K562 (cell line): ENCODE data around the gene METTL15. TPM values are rescaled to one million over a fixed set of nuclear protein-coding genes. Genes with fewer than 3 reads are reported as not detected.

Source experiments
- ATAC-seq: fragments of 200-7000 bp; cut with Tn5 transposase; 3 replicates; pipeline ENCODE4 v1.9.1; 2020; ENCODE audit warnings: moderate library complexity
- BruUV-seq: library from RNA; stranded (reverse); fragments of 400-500 nt; replicated peaks from 2 replicates; lab custom pipeline; 2021; lab: Mats Ljungman, UMichigan
- CTCF ChIA-PET: fragments of 300-600 bp; formaldehyde crosslinking; extraction: SDS; loops from one replicate; lab custom pipeline; 2021; ENCODE audit warnings: low intra/inter-chr PET ratio; lab: Yijun Ruan, JAX
- POLR2A ChIA-PET: fragments of 300-600, 350-650 bp; sonication (Branson Sonifier 250); formaldehyde crosslinking; extraction: SDS; loops from one replicate; lab custom pipeline; 2021; ENCODE audit warnings: antibody characterized with exemption, inconsistent platforms; lab: Yijun Ruan, JAX
- DNase-seq, 4 experiments: peaks; one replicate each; pipeline versions ENCODE4 v3.0.0 to v3.0.0-alpha.2; 2011 to 2018; ENCODE audit warnings: low spot score in 3 of 4, mixed read lengths in 3 of 4; ENCODE audit errors: extremely low read depth in 1 of 4
- FAIRE-seq: peaks from 2 replicates; lab custom pipeline; 2011; peaks lifted over from hg19 to GRCh38; lab: Jason Lieb, UNC
- H2AFZ ChIP-seq: 2 replicates; pipeline ENCODE4 v1.6.0; 2011; ENCODE audit warnings: low read depth, low read length, control low read depth, inconsistent platforms
- H3K27ac ChIP-seq: fragments of 200-600 bp; 3 replicates; pipeline ENCODE4 v1.8.0; 2011; ENCODE audit warnings: low read depth, mild to moderate bottlenecking, control low read depth, inconsistent platforms, low read length, moderate library complexity, mixed read lengths; ENCODE audit errors: extremely low read depth
- H3K27me3 ChIP-seq, 2 experiments: fragments of 300-600 bp in 1 of 2; 2 replicates in 1 of 2; 3 replicates in 1 of 2; pipeline versions ENCODE4 v1.6.0 to v1.8.0; 2011; ENCODE audit warnings: inconsistent platforms in 2 of 2, low read length in 2 of 2, mild to moderate bottlenecking in 1 of 2, mixed read lengths in 1 of 2, moderate library complexity in 1 of 2; ENCODE audit not compliant: control insufficient read depth in 2 of 2, insufficient read depth in 2 of 2
- H3K36me3 ChIP-seq: fragments of 300-600 bp; 3 replicates; pipeline ENCODE4 v1.8.0; 2011; ENCODE audit warnings: mild to moderate bottlenecking, low read length, inconsistent platforms; ENCODE audit not compliant: control insufficient read depth, insufficient read depth
- H3K4me1 ChIP-seq, 2 experiments: fragments of 200-600 bp in 1 of 2; replicated peaks in 1 of 2; 2 replicates in 1 of 2; 3 replicates in 1 of 2; pipeline versions ENCODE4 v1.5.1 to v1.8.0; 2011; ENCODE audit warnings: inconsistent platforms in 2 of 2, low read length in 2 of 2, mild to moderate bottlenecking in 1 of 2, mixed read lengths in 1 of 2, moderate library complexity in 1 of 2; ENCODE audit not compliant: control insufficient read depth in 2 of 2, insufficient read depth in 2 of 2
- H3K4me2 ChIP-seq: 2 replicates; pipeline ENCODE4 v1.6.1; 2011; ENCODE audit warnings: low read length, control low read depth, inconsistent platforms, mixed read lengths; ENCODE audit not compliant: insufficient read depth
- H3K4me3 ChIP-seq: fragments of 200-600 bp; sonication (generic), shearing (Covaris generic); 2 replicates; pipeline ENCODE4 v1.5.1; 2016; ENCODE audit warnings: control low read depth, inconsistent platforms
- H3K79me2 ChIP-seq: fragments of 200-600 bp; 3 replicates; pipeline ENCODE4 v1.8.0; 2011; ENCODE audit warnings: low read length, inconsistent platforms; ENCODE audit not compliant: control insufficient read depth, insufficient read depth
- H3K9ac ChIP-seq, 2 experiments: 2 replicates each; pipeline versions ENCODE4 v1.6.0 to v1.6.1; 2011; ENCODE audit warnings: low read depth in 2 of 2, low read length in 2 of 2, control low read depth in 1 of 2, inconsistent platforms in 1 of 2, mild to moderate bottlenecking in 1 of 2, mixed read lengths in 1 of 2; ENCODE audit not compliant: insufficient read depth in 1 of 2
- H3K9me1 ChIP-seq: one replicate; pipeline ENCODE4 v1.6.0; 2011; ENCODE audit warnings: inconsistent platforms, mild to moderate bottlenecking, low read length, moderate library complexity; ENCODE audit not compliant: control insufficient read depth, insufficient read depth
- H3K9me3 ChIP-seq: replicated peaks from 2 replicates; pipeline ENCODE4 v1.5.1; 2011; ENCODE audit warnings: low read depth, low read length, inconsistent platforms; ENCODE audit not compliant: control insufficient read depth, insufficient read depth
- H4K20me1 ChIP-seq: replicated peaks from 2 replicates; pipeline ENCODE4 v1.6.1; 2011; ENCODE audit warnings: low read length, inconsistent platforms, mixed read lengths; ENCODE audit not compliant: control insufficient read depth, insufficient read depth
- CHD2 ChIP-seq: IDR thresholded peaks from 2 replicates; pipeline ENCODE4 v1.6.1; 2011; ENCODE audit warnings: low read depth, low read length
- EP400 ChIP-seq: fragments of 450-650 bp; IDR thresholded peaks from 2 replicates; pipeline ENCODE4 v1.6.1; 2017; ENCODE audit warnings: antibody characterized with exemption, mild to moderate bottlenecking, moderate library complexity
- ESRRA ChIP-seq: fragments of 450-650 bp; IDR thresholded peaks from 2 replicates; pipeline ENCODE4 v1.6.1; 2014; ENCODE audit warnings: low read depth, mild to moderate bottlenecking, moderate library complexity, borderline replicate concordance
- GABPA ChIP-seq: fragments of 200-800 bp; sonication (Bioruptor generic); conservative IDR thresholded peaks from 2 replicates; pipeline ENCODE4 v1.6.1; 2016; ENCODE audit warnings: low read depth, missing genetic modification characterization, missing compliant biosample characterization
- HIVEP1 ChIP-seq: fragments of 250-450 bp; sonication (Bioruptor Pico); IDR thresholded peaks from 2 replicates; pipeline ENCODE4 v1.4.0; 2020; ENCODE audit warnings: mild to moderate bottlenecking
- HMG20B ChIP-seq: fragments of 250-450 bp; sonication (Bioruptor Pico); IDR thresholded peaks from 2 replicates; pipeline ENCODE4 v1.5.0; 2021; ENCODE audit warnings: mild to moderate bottlenecking
- ID3 ChIP-seq, 2 experiments: fragments of 250-450 bp in 1 of 2; fragments of 450-650 bp in 1 of 2; sonication (Bioruptor Pico) in 1 of 2; IDR thresholded peaks; 2 replicates each; pipeline versions ENCODE4 v1.6.1 to v1.8.0; 2016 to 2021; ENCODE audit warnings: mild to moderate bottlenecking in 2 of 2, moderate library complexity in 2 of 2, missing compliant biosample characterization in 1 of 2, missing genetic modification characterization in 1 of 2
- LARP7 ChIP-seq: fragments of 450-650 bp; IDR thresholded peaks from 2 replicates; pipeline ENCODE4 v1.6.1; 2016
- MXD1 ChIP-seq: fragments of 250-450 bp; sonication (Bioruptor Pico); IDR thresholded peaks from 2 replicates; pipeline ENCODE4 v1.8.0; 2021; ENCODE audit warnings: borderline replicate concordance, mild to moderate bottlenecking, moderate library complexity; ENCODE audit not compliant: poor library complexity, severe bottlenecking
- PYGO2 ChIP-seq: fragments of 450-650 bp; IDR thresholded peaks from 2 replicates; pipeline ENCODE4 v1.6.1; 2016; ENCODE audit warnings: mild to moderate bottlenecking, missing genetic modification characterization, moderate library complexity, missing compliant biosample characterization
- SNRNP70 ChIP-seq: fragments of 200-400 bp; formaldehyde crosslinking; optimal IDR thresholded peaks from 2 replicates; pipeline ENCODE3; 2017; ENCODE audit warnings: low read depth, low read length
- SREBF1 ChIP-seq: fragments of 150-350 bp; IDR thresholded peaks from 2 replicates; pipeline ENCODE4 v1.6.1; 2014; ENCODE audit warnings: antibody characterized with exemption, low read depth, low read length, borderline replicate concordance
- SRSF9 ChIP-seq: fragments of 200-400 bp; formaldehyde crosslinking; IDR thresholded peaks from 2 replicates; pipeline ENCODE4 v1.6.1; 2017; ENCODE audit warnings: low read depth, low read length, borderline replicate concordance
- ZNF184 ChIP-seq: sonication (generic); formaldehyde crosslinking; IDR thresholded peaks from 2 replicates; pipeline ENCODE4 v1.5.0; 2020; ENCODE audit warnings: missing genetic modification reagents
- WGBS: fragments of 100-300 bp; shearing (Covaris generic); methylation state at CpG from one replicate; pipeline ENCODE4 v1.1.6; 2016; ENCODE audit warnings: low coverage, mixed read lengths; ENCODE audit not compliant: insufficient coverage; ENCODE audit errors: missing lambda C conversion rate; 5-methylcytosine and 5-hydroxymethylcytosine counted together
- in situ Hi-C: fragments of 300-500 bp; cut with MboI; formaldehyde crosslinking; loops from 4 replicates; pipeline ENCODE4 v1.15.0; 2018; ENCODE audit warnings: inconsistent platforms, mixed read lengths
- intact Hi-C: fragments of 100-400 bp; cut with micrococcal nuclease; formaldehyde crosslinking; loops from 2 replicates; pipeline ENCODE4 v1.14.2; 2022
- polyA plus RNA-seq, 8 experiments: library from polyadenylated mRNA; depleted of rRNA in 4 of 8; stranded (reverse) in 5 of 8; unstranded in 3 of 8; fragments of >200 nt; fragmentation: Nextera tagmentation in 2 of 8; fragmentation: Illumina TruSeq in 1 of 8; extraction: Ambion mirVana in 2 of 8; extraction: Trizol in 1 of 8; gene quantifications; 2 replicates each; pipeline versions ENCODE4 v1.2.1 to v1.2.3, GENCODE V29; 2011 to 2014; ENCODE audit warnings: inconsistent platforms in 1 of 8, missing spikeins in 1 of 8
- total RNA-seq, 7 experiments: library from RNA; depleted of rRNA in 6 of 7; stranded (reverse); fragments of >200 nt in 6 of 7; fragmentation: Illumina TruSeq in 2 of 7; extraction: Trizol in 2 of 7; gene quantifications; 2 replicates each; pipeline versions ENCODE4 v1.2.1 to v1.2.3, GENCODE V29; 2011 to 2021; ENCODE audit warnings: low replicate concordance in 1 of 7

Gene METTL15
- total and polyA plus RNA-seq, 9 of the 15 experiments (the other 6 are each of a cell fraction or from before 2014, with no cell fraction given), result 10.7 to 21.7 (median 15.9) TPM

DNA sequence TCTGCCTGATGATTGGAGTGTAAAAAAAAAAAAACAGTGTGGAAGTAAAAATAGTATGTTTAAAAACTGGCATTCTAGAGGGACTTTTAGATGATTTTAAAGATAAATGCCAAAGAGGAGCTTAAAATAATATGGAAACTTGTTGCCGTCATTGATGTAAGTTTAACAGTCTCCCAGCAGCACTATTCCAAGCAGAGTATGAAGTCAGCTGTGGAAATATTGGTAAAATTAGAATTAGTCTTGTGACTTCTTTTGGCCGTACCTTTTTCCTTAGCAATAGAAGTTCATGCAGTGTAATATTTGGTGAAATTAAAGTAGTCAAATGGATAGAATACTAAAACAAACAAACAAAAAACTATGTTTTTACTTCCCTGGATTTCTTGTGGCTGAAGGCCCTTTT is 134.9 kb downstream of the METTL15 start:
- in situ Hi-C loops, result no loop called here
- WGBS, result 83% methylated on average over 2 of the region's 2 CpGs
- H3K27ac ChIP-seq, result no peak overlapping the region
- H3K9ac ChIP-seq, result no peak overlapping the region
- no peaks in the 10 kb centered on the region for H3K36me3 ChIP-seq
- ATAC-seq (no peak), DNase-seq (no peak), FAIRE-seq (no peak)
- no peak overlapping the region for H2AFZ ChIP-seq
- no peaks in the 10 kb centered on the region for H3K4me1 ChIP-seq
- no peaks in the 10 kb centered on the region for H3K79me2 ChIP-seq
- no peaks in the 10 kb centered on the region for H3K9me1 ChIP-seq
- no peaks in the 10 kb centered on the region for H3K9me3 ChIP-seq
- no peak for TF ChIP-seq SRSF9
- no peak for TF ChIP-seq MXD1 (CRISPR knock-in tag)
- TF ChIP-seq EP400, result no peak
- TF ChIP-seq ZNF184 (CRISPR knock-in tag), result no peak
- no peak for TF ChIP-seq GABPA
- BruUV-seq, result no TSS peak
- intact Hi-C loops, result no loop called here
- H3K4me3 ChIP-seq, result no peak overlapping the region
- no peaks in the 10 kb centered on the region for H4K20me1 ChIP-seq
- no peak overlapping the region for H3K4me2 ChIP-seq
- ChIA-PET POLR2A (no interaction called here), CTCF (interaction anchor here (0.7 kb wide), 1 partner anchor 220 kb away, joined by 3 read pairs; no protein-coding TSS in a partner anchor)
- H3K27me3 ChIP-seq, result no peaks in the 10 kb centered on the region

- FAIRE-seq, result no peak
- BruUV-seq, result no TSS peak
These were observed 135.4 kb downstream of the METTL15 start for GRCh38 chr11:28243581-28243980.

More at GRCh38 chr11:28243581-28243980, 135.4 kb downstream of the METTL15 start:
- WGBS, result 73% methylated on average over 2 of the region's 2 CpGs
- no peaks in the 10 kb centered on the region for H3K9me1 ChIP-seq
- no peak overlapping the region for H3K4me2 ChIP-seq
- H3K9ac ChIP-seq, result no peak overlapping the region
- no peaks in the 10 kb centered on the region for H3K79me2 ChIP-seq
- no peaks in the 10 kb centered on the region for H3K36me3 ChIP-seq
- H3K27ac ChIP-seq, result no peak overlapping the region
- no peaks in the 10 kb centered on the region for H3K9me3 ChIP-seq
- no peaks in the 10 kb centered on the region for H3K27me3 ChIP-seq
- TF ChIP-seq SREBF1, result no peak
- TF ChIP-seq CHD2, result no peak
- TF ChIP-seq LARP7, result no peak
- TF ChIP-seq HMG20B (CRISPR knock-in tag), result no peak
- TF ChIP-seq SNRNP70, result no peak
- no peak for TF ChIP-seq ESRRA
- no peak for TF ChIP-seq PYGO2 (tag)
- no peak for TF ChIP-seq ID3 (CRISPR knock-in tag; IDR thresholded peaks at IDR 0.05)
- TF ChIP-seq ID3 (tag; IDR thresholded peaks at IDR 0.05), result no peak
- no peak for TF ChIP-seq HIVEP1 (CRISPR knock-in tag)
- ATAC-seq, result no peak
- in situ Hi-C loops, result no loop called here
- no peaks in the 10 kb centered on the region for H4K20me1 ChIP-seq
- ChIA-PET POLR2A (no interaction called here), CTCF (no interaction called here)
- intact Hi-C loops, result no loop called here
- no peaks in the 10 kb centered on the region for H3K4me1 ChIP-seq
- no peak for DNase-seq
- H3K4me3 ChIP-seq, result no peak overlapping the region
- H2AFZ ChIP-seq, result no peak overlapping the region
